ENCODE data around the gene IL17RD.

The IL17RD gene

GRCh38 chr3:57065588-57065987, 99.6 kb downstream of the IL17RD start:
- DNase-seq (ENCODE audit: low spot score), result no peak

- DNase-seq (ENCODE audit: low spot score), result no peak
Measured at GRCh38 chr3:57064572-57064971, 100.6 kb downstream of the IL17RD start.

GRCh38 chr3:57064001-57064400, 101.2 kb downstream of the IL17RD start:
- DNase-seq (ENCODE audit: low spot score), result no peak

- DNase-seq (ENCODE audit: low spot score), result no peak
Measured at GRCh38 chr3:57063032-57063431, 102.1 kb downstream of the IL17RD start.

- DNase-seq (ENCODE audit: low spot score), result no peak
Measured at GRCh38 chr3:57062101-57062631, 103.0 kb downstream of the IL17RD start.

GRCh38 chr3:57061556-57061955, 103.6 kb downstream of the IL17RD start:
- DNase-seq (ENCODE audit: low spot score), result no peak

- peak; percentile 92 for DNase-seq (ENCODE audit: low spot score)
Measured at GRCh38 chr3:57060089-57060821, 104.9 kb downstream of the IL17RD start, which contains the start of gene SPATA12. Gene SPATA12, plus strand, starts transcription at chr3:57060664. Its CDS starts 13,031 bp downstream, at chr3:57073695.

- DNase-seq (ENCODE audit: low spot score), result no peak
Measured at GRCh38 chr3:57059411-57059810, 105.7 kb downstream of the IL17RD start.

- no peak for DNase-seq (ENCODE audit: low spot score)
Measured at GRCh38 chr3:57057351-57057750, 107.8 kb downstream of the IL17RD start.

GRCh38 chr3:57053122-57053521, 112.0 kb downstream of the IL17RD start:
- DNase-seq (ENCODE audit: low spot score), result no peak

GRCh38 chr3:57052662-57053061, 112.5 kb downstream of the IL17RD start:
- DNase-seq (ENCODE audit: low spot score), result no peak

- DNase-seq (ENCODE audit: low spot score), result no peak
Measured at GRCh38 chr3:57048728-57049127, 116.4 kb downstream of the IL17RD start.

GRCh38 chr3:57048052-57048671, 117.0 kb downstream of the IL17RD start:
- DNase-seq (ENCODE audit: low spot score), result no peak

GRCh38 chr3:57046101-57046765, 118.9 kb downstream of the IL17RD start:
- no peak for DNase-seq (ENCODE audit: low spot score)

- DNase-seq (ENCODE audit: low spot score), result no peak
Measured at GRCh38 chr3:57043518-57043917, 121.6 kb downstream of the IL17RD start.

- DNase-seq (ENCODE audit: low spot score), result no peak
Measured at GRCh38 chr3:57041674-57042073, 123.5 kb downstream of the IL17RD start.
